Choroid plexus epithelial cell (primary cell): ENCODE measurements around the gene EGFL6.
"Not testable (repeated sequence)": the region's sequence is repeated elsewhere in the genome, so short reads cannot be mapped to it uniquely, and the experiment has no call there.

ENCODE experiments used
- DNase-seq: peaks from one replicate; pipeline ENCODE4 v3.0.0-alpha.2; 2010; ENCODE audit warnings: low read depth
- H3K4me3 ChIP-seq: 2 replicates; pipeline ENCODE4 v1.5.1; 2011; ENCODE audit warnings: low read depth, mild to moderate bottlenecking, control low read depth, low read length, moderate library complexity
- TF ChIP-seq, protein P1 (sequence below): conservative IDR thresholded peaks from 2 replicates; pipeline ENCODE4 v1.5.1; 2011; ENCODE audit warnings: low read depth, mild to moderate bottlenecking, control low read depth, inconsistent platforms, low read length, moderate library complexity

The EGFL6 gene

DNA sequence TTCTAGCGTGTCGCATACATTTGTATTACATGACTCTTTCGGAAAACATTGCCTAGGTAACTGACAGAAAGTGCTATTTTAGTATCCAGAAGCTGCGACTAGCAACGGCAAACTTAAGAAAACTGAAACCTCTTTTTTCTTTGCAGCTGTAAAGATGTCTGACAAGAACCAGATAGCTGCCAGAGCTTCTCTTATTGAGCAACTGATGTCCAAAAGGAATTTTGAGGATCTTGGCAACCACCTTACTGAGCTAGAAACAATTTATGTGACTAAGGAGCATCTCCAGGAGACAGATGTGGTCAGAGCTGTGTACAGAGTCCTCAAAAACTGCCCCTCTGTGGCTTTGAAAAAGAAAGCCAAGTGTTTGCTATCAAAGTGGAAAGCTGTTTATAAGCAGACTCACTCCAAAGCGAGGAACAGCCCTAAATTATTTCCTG lies 93.0 kb downstream of the EGFL6 start:
- peak; percentile 66 for DNase-seq
- no peak overlapping the region for H3K4me3 ChIP-seq
- TF ChIP-seq, protein P1, sequence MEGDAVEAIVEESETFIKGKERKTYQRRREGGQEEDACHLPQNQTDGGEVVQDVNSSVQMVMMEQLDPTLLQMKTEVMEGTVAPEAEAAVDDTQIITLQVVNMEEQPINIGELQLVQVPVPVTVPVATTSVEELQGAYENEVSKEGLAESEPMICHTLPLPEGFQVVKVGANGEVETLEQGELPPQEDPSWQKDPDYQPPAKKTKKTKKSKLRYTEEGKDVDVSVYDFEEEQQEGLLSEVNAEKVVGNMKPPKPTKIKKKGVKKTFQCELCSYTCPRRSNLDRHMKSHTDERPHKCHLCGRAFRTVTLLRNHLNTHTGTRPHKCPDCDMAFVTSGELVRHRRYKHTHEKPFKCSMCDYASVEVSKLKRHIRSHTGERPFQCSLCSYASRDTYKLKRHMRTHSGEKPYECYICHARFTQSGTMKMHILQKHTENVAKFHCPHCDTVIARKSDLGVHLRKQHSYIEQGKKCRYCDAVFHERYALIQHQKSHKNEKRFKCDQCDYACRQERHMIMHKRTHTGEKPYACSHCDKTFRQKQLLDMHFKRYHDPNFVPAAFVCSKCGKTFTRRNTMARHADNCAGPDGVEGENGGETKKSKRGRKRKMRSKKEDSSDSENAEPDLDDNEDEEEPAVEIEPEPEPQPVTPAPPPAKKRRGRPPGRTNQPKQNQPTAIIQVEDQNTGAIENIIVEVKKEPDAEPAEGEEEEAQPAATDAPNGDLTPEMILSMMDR = no peak

DNA sequence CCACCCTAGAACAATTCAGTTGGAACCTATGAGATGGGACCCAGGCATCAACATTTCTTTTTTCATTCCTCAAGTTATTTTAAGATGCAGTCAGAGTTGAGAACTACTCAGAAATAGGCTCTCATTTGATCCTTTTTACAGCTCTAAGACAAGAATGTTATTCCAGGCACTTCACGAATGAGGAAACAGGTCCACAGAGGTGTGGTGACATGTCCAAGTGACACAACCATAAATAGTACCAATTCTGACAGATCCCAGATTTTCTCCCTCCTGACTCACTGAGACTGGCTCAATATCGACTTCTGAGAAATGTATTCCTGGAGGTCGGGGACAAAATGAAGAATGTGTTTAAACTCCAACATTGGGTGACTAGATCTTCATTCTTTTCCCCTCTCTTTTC lies 94.6 kb downstream of the EGFL6 start:
- TF ChIP-seq, protein P1 = no peak

DNA sequence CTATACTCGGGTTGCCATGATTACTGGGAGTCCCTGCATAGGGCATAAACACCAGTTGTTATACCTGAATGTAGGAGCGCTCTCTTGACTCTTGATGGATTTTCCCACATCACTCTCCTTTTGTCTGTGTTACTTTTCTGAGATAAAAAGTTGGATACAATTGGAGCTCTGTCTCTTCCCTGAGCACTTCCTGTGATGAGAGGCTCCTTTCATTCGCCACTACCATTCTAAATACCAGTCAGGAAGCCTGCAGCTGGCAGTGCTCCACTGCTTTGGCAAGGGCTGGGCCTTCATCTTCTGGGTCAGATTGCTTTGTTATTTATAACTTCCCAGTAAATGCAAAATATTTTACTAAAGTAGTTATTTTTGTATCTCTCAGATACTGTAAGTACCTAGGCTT lies 97.4 kb downstream of the EGFL6 start:
- TF ChIP-seq, protein P1 = no peak
- no peak overlapping the region for H3K4me3 ChIP-seq
- DNase-seq = no peak

More for the DNA sequence above, 94.6 kb downstream of the EGFL6 start:
- no peak overlapping the region for H3K4me3 ChIP-seq
- DNase-seq = no peak

DNA sequence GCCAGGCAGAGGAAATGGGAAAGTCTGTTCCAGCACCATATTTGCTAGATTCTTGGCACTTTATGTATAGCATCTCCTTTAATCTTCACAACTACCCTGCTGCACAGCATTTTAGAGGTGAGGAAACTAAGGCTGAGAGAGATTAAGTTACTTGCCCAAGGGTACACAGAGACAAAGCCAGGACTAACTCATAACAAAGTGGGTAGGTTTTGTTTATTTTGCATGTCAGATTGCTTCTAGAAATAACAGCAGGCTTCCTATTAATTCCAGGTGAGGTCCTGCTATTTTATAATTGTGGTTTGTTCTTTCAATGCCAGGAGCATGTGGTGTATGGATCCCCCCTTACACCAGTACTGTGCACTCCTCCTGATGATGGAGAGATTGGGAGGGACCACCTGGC lies 98.5 kb downstream of the EGFL6 start:
- DNase-seq = no peak
- TF ChIP-seq, protein P1 = no peak
- H3K4me3 ChIP-seq = no peak overlapping the region

DNA sequence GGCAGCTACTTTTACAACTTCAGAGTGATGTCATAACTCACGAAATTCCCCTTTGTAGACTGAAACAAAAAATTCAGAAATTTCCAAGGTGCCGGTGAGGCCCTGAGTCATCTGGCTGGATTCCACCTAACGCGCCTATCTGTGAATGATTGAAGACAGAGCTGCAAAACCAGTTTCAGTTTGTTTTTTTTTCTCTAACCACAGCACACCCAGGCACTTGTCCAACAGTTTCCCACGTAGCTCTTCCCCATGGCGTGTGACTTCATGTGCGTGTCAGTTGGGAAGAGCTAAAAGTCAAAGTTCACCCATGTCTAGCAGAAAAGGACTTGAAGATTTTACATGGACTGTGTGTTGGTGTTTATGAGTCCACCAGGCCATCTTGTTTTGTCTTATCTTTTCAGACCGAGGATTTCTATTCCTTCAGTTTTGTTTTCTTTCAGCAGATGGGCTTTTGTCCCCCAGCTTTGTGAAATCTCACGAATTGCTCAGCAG lies 99.9 kb downstream of the EGFL6 start:
- TF ChIP-seq, protein P1 = no peak
- DNase-seq = peak; percentile 98
- H3K4me3 ChIP-seq = no peak overlapping the region

DNA sequence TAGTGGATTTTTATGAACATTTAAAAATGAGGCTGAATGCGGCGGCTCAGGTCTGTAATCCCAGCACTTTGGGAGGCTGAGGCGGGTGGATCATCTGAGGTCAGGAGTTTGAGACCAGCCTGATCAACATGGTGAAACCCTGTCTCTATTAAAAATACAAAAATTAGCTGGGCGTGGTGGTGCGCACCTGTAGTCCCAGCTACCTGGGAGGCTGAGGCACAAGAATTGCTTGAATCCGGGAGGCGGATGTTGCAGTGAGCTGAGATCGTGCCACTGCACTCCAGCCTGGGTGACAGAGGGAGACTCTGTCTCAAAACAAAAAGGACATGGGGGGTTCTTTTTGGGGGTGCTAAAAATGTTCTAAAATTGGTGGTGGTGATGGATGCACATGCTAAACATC lies 100.4 kb downstream of the EGFL6 start:
- DNase-seq = not testable (repeated sequence)

DNA sequence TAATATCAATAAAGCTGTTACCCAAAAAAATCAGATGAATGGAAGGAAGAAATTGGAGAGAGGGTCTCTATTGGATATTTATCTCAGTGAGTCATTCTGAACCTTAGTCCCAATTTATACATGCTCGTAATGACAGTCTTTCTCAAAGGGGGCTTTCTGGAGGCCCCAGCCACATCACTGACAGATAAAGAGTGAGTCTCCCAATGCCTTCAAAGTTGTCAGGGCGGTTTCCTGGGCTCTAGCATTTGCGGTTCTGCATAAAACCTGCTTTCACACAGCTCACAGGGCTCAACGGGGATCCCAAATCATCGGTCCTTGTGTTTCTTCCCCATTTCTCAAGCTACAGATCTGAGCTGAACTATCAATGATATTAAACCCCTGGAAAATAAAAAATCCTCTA lies 100.8 kb downstream of the EGFL6 start:
- no peak overlapping the region for H3K4me3 ChIP-seq
- TF ChIP-seq, protein P1 = no peak
- DNase-seq = no peak

More for the DNA sequence above, 100.4 kb downstream of the EGFL6 start:
- H3K4me3 ChIP-seq = not testable (repeated sequence)
